A673 (cell line): ENCODE data around the gene DAP3.

Experiments used
- CTCF ChIP-seq: fragments of 300-800, 200-600 bp; sonication (generic); conservative IDR thresholded peaks from 2 replicates; pipeline ENCODE4 v1.5.1; 2017; ENCODE audit warnings: low read depth, mild to moderate bottlenecking, antibody characterized with exemption, low read length, moderate library complexity, mixed read lengths
- EZH2 ChIP-seq: fragments of 200-600 bp; sonication (generic); IDR thresholded peaks from 2 replicates; pipeline ENCODE4 v1.6.1; 2017; ENCODE audit warnings: borderline replicate concordance, low read depth, mild to moderate bottlenecking, mixed read lengths, antibody characterized with exemption, low read length; ENCODE audit not compliant: poor library complexity, severe bottlenecking

- TF ChIP-seq CTCF (no peak), EZH2 (no peak)
These were observed 72.0 kb downstream of the DAP3 start for GRCh38 chr1:155760751-155761475.
